ENCODE data around the gene TEX55.

- TF ChIP-seq POLR2A (IDR thresholded peaks at IDR 0.05) (no peak), CTCF (IDR thresholded peaks at IDR 0.05) (no peak), EP300 (IDR thresholded peaks at IDR 0.05) (no peak)
Measured at GRCh38 chr3:119195151-119195476, 49.1 kb downstream of the TEX55 start.

All from tibial nerve (tissue), 4 donors.